Natural killer cell (primary cell): ENCODE measurements around the gene PRPF6. TPM values are rescaled to one million over a fixed set of nuclear protein-coding genes. Genes with fewer than 3 reads are reported as not detected.
A peak's percentile ranks its signal among the peaks of the same experiment; 100 is the strongest.

Experiments used
- ATAC-seq, 3 donors: fragments of 150-1000 bp in 2 of 3; fragments of 200-7000 bp in 1 of 3; cut with Tn5 transposase; 1 replicate in 1 of 3; 2 replicates in 2 of 3; pipeline ENCODE4 v1.10.0; 2021; ENCODE audit warnings: mild to moderate bottlenecking in 2 of 3, moderate library complexity in 2 of 3
- DNase-seq, 2 donors: peaks; one replicate each; pipeline versions ENCODE4 v3.0.0 to v3.0.0-alpha.2; 2013 to 2021; ENCODE audit warnings: mixed read lengths in 1 of 2
- H3K27ac ChIP-seq: one replicate; pipeline ENCODE4 v1.5.1; 2013; ENCODE audit warnings: mild to moderate bottlenecking, low read length
- H3K27me3 ChIP-seq: one replicate; pipeline ENCODE4 v1.6.1; 2013; ENCODE audit warnings: low read length; ENCODE audit not compliant: control insufficient read depth, insufficient read depth
- H3K36me3 ChIP-seq: one replicate; pipeline ENCODE4 v1.6.1; 2013; ENCODE audit warnings: low read length; ENCODE audit not compliant: control insufficient read depth, insufficient read depth
- H3K4me1 ChIP-seq: one replicate; pipeline ENCODE4 v1.6.1; 2013; ENCODE audit warnings: low read length; ENCODE audit not compliant: control insufficient read depth, insufficient read depth
- H3K4me3 ChIP-seq: one replicate; pipeline ENCODE4 v1.5.1; 2013; ENCODE audit warnings: low read length
- H3K9me3 ChIP-seq: one replicate; pipeline ENCODE4 v1.6.1; 2013; ENCODE audit warnings: low read length; ENCODE audit not compliant: control insufficient read depth, insufficient read depth
- H3K27ac Mint-ChIP-seq, 2 donors: one replicate each; pipeline ENCODE4 v1.8.0; 2022; ENCODE audit warnings: mild to moderate bottlenecking in 2 of 2, mixed read lengths in 2 of 2, moderate library complexity in 1 of 2
- H3K27me3 Mint-ChIP-seq, 2 donors: one replicate each; pipeline ENCODE4 v1.8.0; 2022; ENCODE audit warnings: low read depth in 2 of 2, mixed read lengths in 2 of 2
- H3K36me3 Mint-ChIP-seq: one replicate; pipeline ENCODE4 v1.8.0; 2022; ENCODE audit warnings: mixed read lengths
- H3K4me1 Mint-ChIP-seq, 2 donors: one replicate each; pipeline ENCODE4 v1.8.0; 2022; ENCODE audit warnings: mixed read lengths in 2 of 2
- H3K4me3 Mint-ChIP-seq: one replicate; pipeline ENCODE4 v1.8.0; 2022; ENCODE audit warnings: mild to moderate bottlenecking, moderate library complexity, mixed read lengths
- H3K9me3 Mint-ChIP-seq, 2 donors: one replicate each; pipeline ENCODE4 v1.8.0; 2022; ENCODE audit warnings: mixed read lengths in 2 of 2
- WGBS: methylation state at CpG from one replicate; pipeline ENCODE4 v1.1.7; 2013; ENCODE audit warnings: missing lambda C conversion rate; ENCODE audit not compliant: insufficient coverage; 5-methylcytosine and 5-hydroxymethylcytosine counted together
- intact Hi-C: fragments of 100-400 bp; cut with micrococcal nuclease; formaldehyde crosslinking; loops from one replicate; pipeline ENCODE4 v1.14.2; 2022
- total RNA-seq, 4 donors: library from RNA; stranded (reverse); fragments of 120-200 nt in 1 of 4; gene quantifications; one replicate each; pipeline versions ENCODE4 v1.2.3 to v1.2.4, GENCODE V29; 2013 to 2022
- TF ChIP-seq, protein P1 (sequence below): fragments of 200-600 bp; IDR thresholded peaks from one replicate; pipeline ENCODE4 v1.8.0; 2022; ENCODE audit warnings: antibody characterized with exemption

The PRPF6 gene
- total RNA-seq, 3 donors from 2014 or later (not counting 1 experiment from before 2014, with no cell fraction given) = 52.7 to 63.0 (median 55.0) TPM

DNA sequence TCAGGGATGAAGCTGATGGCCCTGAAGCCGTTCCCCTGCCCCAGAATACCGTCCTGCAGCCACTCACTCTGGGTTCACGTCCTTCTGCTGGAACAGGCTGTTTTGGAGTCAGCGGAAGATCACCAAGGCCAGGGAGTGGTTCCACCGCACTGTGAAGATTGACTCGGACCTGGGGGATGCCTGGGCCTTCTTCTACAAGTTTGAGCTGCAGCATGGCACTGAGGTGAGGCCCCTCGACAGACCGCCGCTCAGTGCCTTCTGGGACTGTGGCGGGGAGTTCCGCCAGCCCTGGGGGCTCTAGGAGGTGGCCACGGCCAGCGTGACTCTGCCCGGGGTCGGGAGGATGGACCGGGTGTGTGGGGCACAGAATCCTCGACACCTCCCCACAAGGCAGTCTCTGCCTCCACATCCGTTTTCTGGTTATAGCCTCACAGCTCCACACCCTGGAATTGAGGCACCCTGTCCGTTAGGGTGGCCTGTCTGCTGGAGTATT is 50.9 kb downstream of the PRPF6 start:
- H3K27me3 ChIP-seq = peaks cover 6% of the 10 kb centered on the region
- peaks cover 61% of the 10 kb centered on the region for H3K36me3 ChIP-seq
- TF ChIP-seq, protein P1, sequence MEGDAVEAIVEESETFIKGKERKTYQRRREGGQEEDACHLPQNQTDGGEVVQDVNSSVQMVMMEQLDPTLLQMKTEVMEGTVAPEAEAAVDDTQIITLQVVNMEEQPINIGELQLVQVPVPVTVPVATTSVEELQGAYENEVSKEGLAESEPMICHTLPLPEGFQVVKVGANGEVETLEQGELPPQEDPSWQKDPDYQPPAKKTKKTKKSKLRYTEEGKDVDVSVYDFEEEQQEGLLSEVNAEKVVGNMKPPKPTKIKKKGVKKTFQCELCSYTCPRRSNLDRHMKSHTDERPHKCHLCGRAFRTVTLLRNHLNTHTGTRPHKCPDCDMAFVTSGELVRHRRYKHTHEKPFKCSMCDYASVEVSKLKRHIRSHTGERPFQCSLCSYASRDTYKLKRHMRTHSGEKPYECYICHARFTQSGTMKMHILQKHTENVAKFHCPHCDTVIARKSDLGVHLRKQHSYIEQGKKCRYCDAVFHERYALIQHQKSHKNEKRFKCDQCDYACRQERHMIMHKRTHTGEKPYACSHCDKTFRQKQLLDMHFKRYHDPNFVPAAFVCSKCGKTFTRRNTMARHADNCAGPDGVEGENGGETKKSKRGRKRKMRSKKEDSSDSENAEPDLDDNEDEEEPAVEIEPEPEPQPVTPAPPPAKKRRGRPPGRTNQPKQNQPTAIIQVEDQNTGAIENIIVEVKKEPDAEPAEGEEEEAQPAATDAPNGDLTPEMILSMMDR = no peak
- H3K27ac Mint-ChIP-seq = no peak overlapping the region
- no peaks in the 10 kb centered on the region for H3K9me3 Mint-ChIP-seq
- no peaks in the 10 kb centered on the region for H3K9me3 ChIP-seq
- ATAC-seq = no peak
- 96% methylated on average over 19 of the region's 19 CpGs for WGBS
- H3K27ac ChIP-seq = no peak overlapping the region
- DNase-seq = no peak
- no peak overlapping the region for H3K4me3 ChIP-seq
- no peaks in the 10 kb centered on the region for H3K36me3 Mint-ChIP-seq
- peaks cover 26% of the 10 kb centered on the region for H3K4me1 ChIP-seq
- no peaks in the 10 kb centered on the region for H3K4me1 Mint-ChIP-seq
- H3K4me3 Mint-ChIP-seq = no peak overlapping the region
- peaks cover 0 to 1% of the 10 kb centered on the region in 2 donors for H3K27me3 Mint-ChIP-seq
- intact Hi-C loops = no loop called here

GRCh38 chr20:64032706-64033624 is 52.0 kb downstream of the PRPF6 start:
- H3K4me1 Mint-ChIP-seq = peaks cover 5% of the 10 kb centered on the region in 2 donors
- H3K9me3 Mint-ChIP-seq = no peaks in the 10 kb centered on the region
- no peak overlapping the region for H3K4me3 ChIP-seq
- DNase-seq = no peak
- H3K4me1 ChIP-seq = peaks cover 36% of the 10 kb centered on the region
- no peak overlapping the region for H3K27ac ChIP-seq
- peak in 1 of 3 donors; percentile 6 for ATAC-seq
- 94% methylated on average over 31 of the region's 31 CpGs for WGBS
- peaks cover 50% of the 10 kb centered on the region for H3K36me3 ChIP-seq
- H3K27me3 ChIP-seq = peaks cover 16% of the 10 kb centered on the region
- no peaks in the 10 kb centered on the region for H3K9me3 ChIP-seq
- H3K27me3 Mint-ChIP-seq = peaks cover 7 to 9% of the 10 kb centered on the region in 2 donors
- TF ChIP-seq, protein P1 = no peak
- intact Hi-C loops = no loop called here
- H3K27ac Mint-ChIP-seq = peak overlapping the region in 1 of 2 donors; percentile 65
- H3K36me3 Mint-ChIP-seq = no peaks in the 10 kb centered on the region
- H3K4me3 Mint-ChIP-seq = no peak overlapping the region

GRCh38 chr20:64033981-64034493 is 53.1 kb downstream of the PRPF6 start:
- Mint-ChIP-seq H3K4me1 (peaks cover 5 to 11% of the 10 kb centered on the region in 2 donors), H3K36me3 (no peaks in the 10 kb centered on the region), H3K27ac (no peak overlapping the region), H3K9me3 (no peaks in the 10 kb centered on the region), H3K27me3 (peaks cover 7 to 9% of the 10 kb centered on the region in 2 donors), H3K4me3 (no peak overlapping the region)
- TF ChIP-seq, protein P1 = no peak
- H3K4me3 ChIP-seq = no peak overlapping the region
- peaks cover 45% of the 10 kb centered on the region for H3K4me1 ChIP-seq
- peaks cover 40% of the 10 kb centered on the region for H3K36me3 ChIP-seq
- no peak for ATAC-seq
- H3K27ac ChIP-seq = no peak overlapping the region
- DNase-seq = no peak
- no peaks in the 10 kb centered on the region for H3K9me3 ChIP-seq
- WGBS = 95% methylated on average over 11 of the region's 11 CpGs
- intact Hi-C loops = no loop called here
- H3K27me3 ChIP-seq = peaks cover 16% of the 10 kb centered on the region
